GM12878 (cell line): ENCODE measurements around the gene GPRIN1. TPM values are rescaled to one million over a fixed set of nuclear protein-coding genes. Genes with fewer than 3 reads are reported as not detected.

Experiments
- CREM ChIP-seq: IDR thresholded peaks from 2 replicates; pipeline ENCODE4 v1.6.1; 2014; ENCODE audit warnings: antibody characterized with exemption, low read depth
- ESRRA ChIP-seq: IDR thresholded peaks from 2 replicates; pipeline ENCODE4 v1.6.1; 2012; ENCODE audit warnings: mild to moderate bottlenecking, low read length, improper control_type of control experiment
- HCFC1 ChIP-seq: fragments of 150-350 bp; IDR thresholded peaks from 2 replicates; pipeline ENCODE4 v1.6.1; 2014; ENCODE audit warnings: low read length
- HDGF ChIP-seq: fragments of 450-650 bp; IDR thresholded peaks from 2 replicates; pipeline ENCODE4 v1.6.1; 2016; ENCODE audit warnings: antibody characterized with exemption
- KLF5 ChIP-seq: fragments of 450-650 bp; IDR thresholded peaks from 2 replicates; pipeline ENCODE4 v1.6.1; 2014; ENCODE audit warnings: mild to moderate bottlenecking; ENCODE audit not compliant: partially characterized antibody
- RCOR1 ChIP-seq: conservative IDR thresholded peaks from 2 replicates; pipeline ENCODE4 v1.6.1; 2012; ENCODE audit warnings: low read depth, low read length, improper control_type of control experiment
- RFX5 ChIP-seq: IDR thresholded peaks from 2 replicates; pipeline ENCODE4 v1.6.1; 2011; ENCODE audit warnings: low read depth, low read length, improper control_type of control experiment
- SPI1 ChIP-seq: IDR thresholded peaks from 2 replicates; pipeline ENCODE4 v1.6.1; 2011; ENCODE audit warnings: low read depth, mild to moderate bottlenecking, low read length, moderate library complexity, borderline replicate concordance; ENCODE audit not compliant: insufficient read depth
- TCF12 ChIP-seq: IDR thresholded peaks from 2 replicates; pipeline ENCODE4 v1.6.1; 2011; ENCODE audit warnings: low read depth, mild to moderate bottlenecking, low read length
- ZNF207 ChIP-seq: fragments of 450-650 bp; IDR thresholded peaks from 2 replicates; pipeline ENCODE4 v1.6.1; 2014; ENCODE audit warnings: antibody characterized with exemption, mild to moderate bottlenecking, borderline replicate concordance
- ZNF24 ChIP-seq: fragments of 450-650 bp; IDR thresholded peaks from 2 replicates; pipeline ENCODE4 v1.6.1; 2017; ENCODE audit warnings: antibody characterized with exemption, mild to moderate bottlenecking
- polyA plus RNA-seq, 11 experiments: library from polyadenylated mRNA; depleted of rRNA in 4 of 11; unstranded in 6 of 11; stranded (reverse) in 5 of 11; fragments of >200 nt; fragmentation: Nextera tagmentation in 4 of 11; fragmentation: Illumina TruSeq in 1 of 11; extraction: Ambion mirVana in 4 of 11; extraction: Trizol in 1 of 11; gene quantifications; 1 replicate in 1 of 11; 2 replicates in 10 of 11; pipeline versions ENCODE4 v1.2.1 to v1.2.3, GENCODE V29; 2011 to 2016; ENCODE audit warnings: inconsistent platforms in 2 of 11, missing spikeins in 2 of 11, low read depth in 1 of 11
- total RNA-seq, 4 experiments: library from RNA; depleted of rRNA in 3 of 4; stranded (reverse); fragments of >200 nt in 3 of 4; fragmentation: Illumina TruSeq in 1 of 4; extraction: Trizol in 1 of 4; gene quantifications; 2 replicates each; pipeline versions ENCODE4 v1.2.1 to v1.2.3, GENCODE V29; 2013 to 2021
- TF ChIP-seq, protein P1 (sequence below): IDR thresholded peaks from 2 replicates; pipeline ENCODE4 v1.6.1; 2011; ENCODE audit warnings: low read depth, low read length, improper control_type of control experiment, borderline replicate concordance
- TF ChIP-seq, protein P2 (sequence below): fragments of 450-650 bp; IDR thresholded peaks from 2 replicates; pipeline ENCODE4 v1.6.1; 2017; ENCODE audit warnings: mild to moderate bottlenecking
- TF ChIP-seq, protein P3 (sequence below): IDR thresholded peaks from 2 replicates; pipeline ENCODE4 v1.6.1; 2012; ENCODE audit warnings: mild to moderate bottlenecking, low read depth, low read length
- TF ChIP-seq, protein P4 (sequence below): IDR thresholded peaks from 2 replicates; pipeline ENCODE4 v1.6.1; 2012; ENCODE audit warnings: improper control_type of control experiment, low read depth, low read length; ENCODE audit not compliant: insufficient replicate concordance
- TF ChIP-seq, protein P5 (sequence below): IDR thresholded peaks from 2 replicates; pipeline ENCODE4 v1.6.1; 2012; ENCODE audit warnings: low read depth, low read length, improper control_type of control experiment

The GPRIN1 gene
- total and polyA plus RNA-seq, 10 of the 15 experiments (the other 5 are each of a cell fraction or from before 2014, with no cell fraction given) = 0.52 to 16.3 (median 4.5) TPM

DNA sequence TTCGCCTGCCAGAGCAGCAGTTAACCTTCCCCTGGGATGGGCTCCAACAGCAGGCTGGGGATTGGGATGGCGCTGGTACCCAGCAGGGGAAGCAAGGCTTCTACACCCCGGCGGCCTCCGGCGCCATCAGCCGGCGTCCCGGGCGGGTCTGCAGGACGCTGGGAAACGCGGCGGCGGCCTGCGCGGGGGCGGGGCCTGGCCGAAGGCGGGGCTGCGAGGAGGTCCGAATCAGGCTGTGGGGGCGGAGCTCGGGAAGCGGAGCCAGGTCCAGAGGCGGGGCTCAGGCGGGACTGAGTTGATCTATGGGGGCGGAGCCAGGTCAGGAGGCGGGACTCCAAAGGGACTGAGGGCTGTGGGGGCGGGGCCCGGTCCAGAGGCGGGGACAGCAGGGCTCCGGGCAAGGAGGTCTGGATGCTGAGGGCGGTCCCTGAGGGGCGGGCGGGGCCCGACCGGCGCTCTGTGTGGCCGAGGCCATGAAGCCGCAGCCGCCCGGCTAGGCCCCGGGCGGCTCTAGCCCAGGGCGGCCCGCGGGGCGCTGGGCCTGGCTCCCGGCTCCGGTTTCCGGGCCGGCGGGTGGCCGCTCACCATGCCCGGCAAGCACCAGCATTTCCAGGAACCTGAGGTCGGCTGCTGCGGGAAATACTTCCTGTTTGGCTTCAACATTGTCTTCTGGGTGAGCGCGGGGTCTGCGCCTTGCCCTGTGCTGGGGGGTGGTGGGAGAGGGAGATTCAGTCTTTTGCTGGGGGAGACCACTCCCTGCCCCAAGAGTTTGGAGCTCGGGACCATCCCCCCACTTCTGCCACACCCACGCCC is 37.3 kb upstream of the GPRIN1 start, which contains the start of gene TSPAN17 (continued):
- TF ChIP-seq HDGF = peak; percentile 94
- TF ChIP-seq ESRRA = no peak
- no peak for TF ChIP-seq TCF12
- TF ChIP-seq, protein P1, sequence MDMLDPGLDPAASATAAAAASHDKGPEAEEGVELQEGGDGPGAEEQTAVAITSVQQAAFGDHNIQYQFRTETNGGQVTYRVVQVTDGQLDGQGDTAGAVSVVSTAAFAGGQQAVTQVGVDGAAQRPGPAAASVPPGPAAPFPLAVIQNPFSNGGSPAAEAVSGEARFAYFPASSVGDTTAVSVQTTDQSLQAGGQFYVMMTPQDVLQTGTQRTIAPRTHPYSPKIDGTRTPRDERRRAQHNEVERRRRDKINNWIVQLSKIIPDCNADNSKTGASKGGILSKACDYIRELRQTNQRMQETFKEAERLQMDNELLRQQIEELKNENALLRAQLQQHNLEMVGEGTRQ = no peak
- TF ChIP-seq ZNF207 = no peak
- TF ChIP-seq HCFC1 = no peak
- no peak for TF ChIP-seq ZNF24
- TF ChIP-seq RFX5 = 0 out of 2 replicates have a peak, but pooled peaks have one; percentile 18
- TF ChIP-seq, protein P2, sequence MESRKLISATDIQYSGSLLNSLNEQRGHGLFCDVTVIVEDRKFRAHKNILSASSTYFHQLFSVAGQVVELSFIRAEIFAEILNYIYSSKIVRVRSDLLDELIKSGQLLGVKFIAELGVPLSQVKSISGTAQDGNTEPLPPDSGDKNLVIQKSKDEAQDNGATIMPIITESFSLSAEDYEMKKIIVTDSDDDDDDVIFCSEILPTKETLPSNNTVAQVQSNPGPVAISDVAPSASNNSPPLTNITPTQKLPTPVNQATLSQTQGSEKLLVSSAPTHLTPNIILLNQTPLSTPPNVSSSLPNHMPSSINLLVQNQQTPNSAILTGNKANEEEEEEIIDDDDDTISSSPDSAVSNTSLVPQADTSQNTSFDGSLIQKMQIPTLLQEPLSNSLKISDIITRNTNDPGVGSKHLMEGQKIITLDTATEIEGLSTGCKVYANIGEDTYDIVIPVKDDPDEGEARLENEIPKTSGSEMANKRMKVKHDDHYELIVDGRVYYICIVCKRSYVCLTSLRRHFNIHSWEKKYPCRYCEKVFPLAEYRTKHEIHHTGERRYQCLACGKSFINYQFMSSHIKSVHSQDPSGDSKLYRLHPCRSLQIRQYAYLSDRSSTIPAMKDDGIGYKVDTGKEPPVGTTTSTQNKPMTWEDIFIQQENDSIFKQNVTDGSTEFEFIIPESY = no peak
- no peak for TF ChIP-seq CREM
- TF ChIP-seq RCOR1 = no peak
- TF ChIP-seq, protein P3, sequence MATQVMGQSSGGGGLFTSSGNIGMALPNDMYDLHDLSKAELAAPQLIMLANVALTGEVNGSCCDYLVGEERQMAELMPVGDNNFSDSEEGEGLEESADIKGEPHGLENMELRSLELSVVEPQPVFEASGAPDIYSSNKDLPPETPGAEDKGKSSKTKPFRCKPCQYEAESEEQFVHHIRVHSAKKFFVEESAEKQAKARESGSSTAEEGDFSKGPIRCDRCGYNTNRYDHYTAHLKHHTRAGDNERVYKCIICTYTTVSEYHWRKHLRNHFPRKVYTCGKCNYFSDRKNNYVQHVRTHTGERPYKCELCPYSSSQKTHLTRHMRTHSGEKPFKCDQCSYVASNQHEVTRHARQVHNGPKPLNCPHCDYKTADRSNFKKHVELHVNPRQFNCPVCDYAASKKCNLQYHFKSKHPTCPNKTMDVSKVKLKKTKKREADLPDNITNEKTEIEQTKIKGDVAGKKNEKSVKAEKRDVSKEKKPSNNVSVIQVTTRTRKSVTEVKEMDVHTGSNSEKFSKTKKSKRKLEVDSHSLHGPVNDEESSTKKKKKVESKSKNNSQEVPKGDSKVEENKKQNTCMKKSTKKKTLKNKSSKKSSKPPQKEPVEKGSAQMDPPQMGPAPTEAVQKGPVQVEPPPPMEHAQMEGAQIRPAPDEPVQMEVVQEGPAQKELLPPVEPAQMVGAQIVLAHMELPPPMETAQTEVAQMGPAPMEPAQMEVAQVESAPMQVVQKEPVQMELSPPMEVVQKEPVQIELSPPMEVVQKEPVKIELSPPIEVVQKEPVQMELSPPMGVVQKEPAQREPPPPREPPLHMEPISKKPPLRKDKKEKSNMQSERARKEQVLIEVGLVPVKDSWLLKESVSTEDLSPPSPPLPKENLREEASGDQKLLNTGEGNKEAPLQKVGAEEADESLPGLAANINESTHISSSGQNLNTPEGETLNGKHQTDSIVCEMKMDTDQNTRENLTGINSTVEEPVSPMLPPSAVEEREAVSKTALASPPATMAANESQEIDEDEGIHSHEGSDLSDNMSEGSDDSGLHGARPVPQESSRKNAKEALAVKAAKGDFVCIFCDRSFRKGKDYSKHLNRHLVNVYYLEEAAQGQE = no peak
- TF ChIP-seq, protein P4, sequence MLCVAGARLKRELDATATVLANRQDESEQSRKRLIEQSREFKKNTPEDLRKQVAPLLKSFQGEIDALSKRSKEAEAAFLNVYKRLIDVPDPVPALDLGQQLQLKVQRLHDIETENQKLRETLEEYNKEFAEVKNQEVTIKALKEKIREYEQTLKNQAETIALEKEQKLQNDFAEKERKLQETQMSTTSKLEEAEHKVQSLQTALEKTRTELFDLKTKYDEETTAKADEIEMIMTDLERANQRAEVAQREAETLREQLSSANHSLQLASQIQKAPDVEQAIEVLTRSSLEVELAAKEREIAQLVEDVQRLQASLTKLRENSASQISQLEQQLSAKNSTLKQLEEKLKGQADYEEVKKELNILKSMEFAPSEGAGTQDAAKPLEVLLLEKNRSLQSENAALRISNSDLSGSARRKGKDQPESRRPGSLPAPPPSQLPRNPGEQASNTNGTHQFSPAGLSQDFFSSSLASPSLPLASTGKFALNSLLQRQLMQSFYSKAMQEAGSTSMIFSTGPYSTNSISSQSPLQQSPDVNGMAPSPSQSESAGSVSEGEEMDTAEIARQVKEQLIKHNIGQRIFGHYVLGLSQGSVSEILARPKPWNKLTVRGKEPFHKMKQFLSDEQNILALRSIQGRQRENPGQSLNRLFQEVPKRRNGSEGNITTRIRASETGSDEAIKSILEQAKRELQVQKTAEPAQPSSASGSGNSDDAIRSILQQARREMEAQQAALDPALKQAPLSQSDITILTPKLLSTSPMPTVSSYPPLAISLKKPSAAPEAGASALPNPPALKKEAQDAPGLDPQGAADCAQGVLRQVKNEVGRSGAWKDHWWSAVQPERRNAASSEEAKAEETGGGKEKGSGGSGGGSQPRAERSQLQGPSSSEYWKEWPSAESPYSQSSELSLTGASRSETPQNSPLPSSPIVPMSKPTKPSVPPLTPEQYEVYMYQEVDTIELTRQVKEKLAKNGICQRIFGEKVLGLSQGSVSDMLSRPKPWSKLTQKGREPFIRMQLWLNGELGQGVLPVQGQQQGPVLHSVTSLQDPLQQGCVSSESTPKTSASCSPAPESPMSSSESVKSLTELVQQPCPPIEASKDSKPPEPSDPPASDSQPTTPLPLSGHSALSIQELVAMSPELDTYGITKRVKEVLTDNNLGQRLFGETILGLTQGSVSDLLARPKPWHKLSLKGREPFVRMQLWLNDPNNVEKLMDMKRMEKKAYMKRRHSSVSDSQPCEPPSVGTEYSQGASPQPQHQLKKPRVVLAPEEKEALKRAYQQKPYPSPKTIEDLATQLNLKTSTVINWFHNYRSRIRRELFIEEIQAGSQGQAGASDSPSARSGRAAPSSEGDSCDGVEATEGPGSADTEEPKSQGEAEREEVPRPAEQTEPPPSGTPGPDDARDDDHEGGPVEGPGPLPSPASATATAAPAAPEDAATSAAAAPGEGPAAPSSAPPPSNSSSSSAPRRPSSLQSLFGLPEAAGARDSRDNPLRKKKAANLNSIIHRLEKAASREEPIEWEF = no peak
- TF ChIP-seq, protein P5, sequence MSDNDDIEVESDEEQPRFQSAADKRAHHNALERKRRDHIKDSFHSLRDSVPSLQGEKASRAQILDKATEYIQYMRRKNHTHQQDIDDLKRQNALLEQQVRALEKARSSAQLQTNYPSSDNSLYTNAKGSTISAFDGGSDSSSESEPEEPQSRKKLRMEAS = no peak; the same call in 1 of the 2 replicates
- no peak for TF ChIP-seq SPI1
- TF ChIP-seq KLF5 = no peak
